ENCODE results near the gene ALOX5AP. TPM values are rescaled to one million over a fixed set of nuclear protein-coding genes. Genes with fewer than 3 reads are reported as not detected.

Gene ALOX5AP
- total RNA-seq, 1 experiment from 2014 or later, result 1.0 TPM

DNA sequence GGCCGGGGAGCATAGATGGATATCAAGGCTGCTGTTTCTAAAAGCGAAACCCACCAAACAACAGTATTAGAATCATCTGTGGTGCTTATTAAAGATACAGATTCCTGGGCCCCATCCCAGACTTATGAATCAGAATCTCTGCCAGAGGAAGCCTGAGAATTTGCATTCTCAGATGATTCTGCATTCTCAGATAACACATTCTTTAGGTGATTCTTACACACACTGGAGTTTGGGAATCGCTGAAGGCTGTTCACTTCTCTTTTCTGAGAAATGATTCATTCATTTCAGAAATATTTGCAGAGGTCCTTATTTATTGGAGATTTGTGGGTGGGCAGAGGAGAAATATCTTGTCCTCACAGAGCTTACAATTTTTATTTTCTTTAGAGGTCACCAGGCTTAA is 24.4 kb downstream of the ALOX5AP start:
- no peak for DNase-seq (ENCODE audit: low read depth)

DNA sequence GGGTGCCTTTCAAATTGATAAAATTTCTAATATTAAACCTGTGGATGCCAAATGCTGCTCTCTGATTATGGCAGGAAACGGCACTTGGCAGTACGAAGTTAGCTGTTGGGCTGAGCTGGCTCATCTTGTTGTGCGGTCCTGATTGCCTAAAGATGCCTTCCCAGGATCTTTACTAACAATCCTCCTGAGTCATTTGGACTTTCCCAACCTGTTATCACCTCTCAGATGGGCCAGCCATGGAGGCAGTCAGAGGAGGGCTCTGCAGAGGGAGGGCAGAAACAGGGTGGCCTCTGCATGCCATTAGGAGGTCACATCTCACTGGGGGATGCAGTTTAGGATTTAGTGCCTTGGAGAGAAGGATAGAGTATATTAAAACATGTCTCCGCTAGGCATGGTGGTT is 27.3 kb downstream of the ALOX5AP start:
- DNase-seq (ENCODE audit: low read depth), result no peak

DNA sequence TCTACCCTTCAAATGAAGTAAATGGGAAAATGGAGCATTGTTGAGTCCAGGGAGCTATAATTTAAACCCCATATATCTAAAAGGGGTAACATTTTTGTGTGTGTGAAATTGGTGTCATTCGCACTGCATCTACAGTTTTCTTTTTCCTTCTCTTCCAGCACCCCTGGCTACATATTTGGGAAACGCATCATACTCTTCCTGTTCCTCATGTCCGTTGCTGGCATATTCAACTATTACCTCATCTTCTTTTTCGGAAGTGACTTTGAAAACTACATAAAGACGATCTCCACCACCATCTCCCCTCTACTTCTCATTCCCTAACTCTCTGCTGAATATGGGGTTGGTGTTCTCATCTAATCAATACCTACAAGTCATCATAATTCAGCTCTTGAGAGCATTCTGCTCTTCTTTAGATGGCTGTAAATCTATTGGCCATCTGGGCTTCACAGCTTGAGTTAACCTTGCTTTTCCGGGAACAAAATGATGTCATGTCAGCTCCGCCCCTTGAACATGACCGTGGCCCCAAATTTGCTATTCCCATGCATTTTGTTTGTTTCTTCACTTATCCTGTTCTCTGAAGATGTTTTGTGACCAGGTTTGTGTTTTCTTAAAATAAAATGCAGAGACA is 28.6 kb downstream of the ALOX5AP start:
- DNase-seq (ENCODE audit: low read depth), result peak; percentile 37

GRCh38 chr13:30766231-30766630 is 30.9 kb downstream of the ALOX5AP start:
- DNase-seq (ENCODE audit: low read depth), result no peak

- no peak for DNase-seq (ENCODE audit: low read depth)
Measured at GRCh38 chr13:30770929-30771328, 35.6 kb downstream of the ALOX5AP start.

- DNase-seq (ENCODE audit: low read depth), result no peak
Measured at GRCh38 chr13:30773561-30773960, 38.2 kb downstream of the ALOX5AP start.

- DNase-seq (ENCODE audit: low read depth), result no peak
Measured at GRCh38 chr13:30774214-30774730, 38.9 kb downstream of the ALOX5AP start.

- no peak for DNase-seq (ENCODE audit: low read depth)
Measured at GRCh38 chr13:30776661-30777060, 41.3 kb downstream of the ALOX5AP start.

GRCh38 chr13:30779016-30779415 is 43.7 kb downstream of the ALOX5AP start:
- DNase-seq (ENCODE audit: low read depth), result no peak

DNA sequence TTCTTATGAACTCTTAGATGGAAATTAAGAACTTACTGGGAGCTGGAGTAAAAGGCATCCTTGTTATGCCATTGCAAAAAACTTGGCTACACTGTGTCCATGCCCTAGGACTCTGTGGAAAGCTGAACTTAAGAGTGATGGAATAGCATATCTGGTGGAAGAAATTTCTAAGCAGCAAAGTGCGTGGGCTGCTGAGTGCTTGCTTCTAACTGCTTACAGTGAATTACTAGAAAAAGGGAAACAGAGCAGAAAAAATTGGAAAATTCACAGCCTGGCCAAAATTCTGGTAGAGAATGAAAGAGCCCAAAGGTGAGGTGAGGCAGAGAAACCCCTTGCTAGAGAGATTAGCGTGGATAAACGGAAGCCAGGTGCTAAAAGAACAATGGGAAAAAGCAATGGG is 44.3 kb downstream of the ALOX5AP start:
- no peak for DNase-seq (ENCODE audit: low read depth)

DNA sequence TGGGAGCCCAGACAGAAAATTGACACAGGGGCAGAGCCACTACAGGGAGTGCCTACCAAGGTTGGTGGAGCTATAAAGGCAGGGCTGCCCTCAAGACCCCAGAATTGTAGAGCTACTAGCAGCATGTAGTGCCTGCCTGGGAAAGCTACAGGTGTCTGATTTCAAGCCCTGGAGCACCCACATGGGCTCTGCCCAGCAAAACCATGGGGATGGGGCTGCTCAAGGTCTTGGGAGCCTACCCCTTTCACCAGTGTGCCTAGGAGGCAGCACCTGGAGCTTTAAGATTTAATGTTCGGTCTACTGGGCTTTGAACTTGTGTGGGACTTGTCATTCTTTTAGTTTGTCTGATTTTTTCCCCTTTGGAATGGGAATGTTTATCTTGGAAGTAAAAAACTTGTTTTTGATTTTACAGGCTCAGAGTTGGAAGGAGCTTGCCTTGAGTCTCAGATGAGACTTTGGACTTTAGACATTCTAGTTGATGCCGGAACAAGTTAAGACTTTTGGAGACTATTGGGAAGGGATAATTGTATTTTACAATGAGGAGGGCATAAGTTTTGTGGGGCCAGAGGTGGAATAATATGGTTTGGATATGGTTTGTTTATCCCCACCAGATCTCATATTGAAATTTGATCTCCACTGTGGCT is 45.1 kb downstream of the ALOX5AP start:
- DNase-seq (ENCODE audit: low read depth), result no peak

GRCh38 chr13:30785191-30785850 is 50.0 kb downstream of the ALOX5AP start:
- no peak for DNase-seq (ENCODE audit: low read depth)

GRCh38 chr13:30786648-30787047 is 51.3 kb downstream of the ALOX5AP start:
- DNase-seq (ENCODE audit: low read depth), result no peak

DNA sequence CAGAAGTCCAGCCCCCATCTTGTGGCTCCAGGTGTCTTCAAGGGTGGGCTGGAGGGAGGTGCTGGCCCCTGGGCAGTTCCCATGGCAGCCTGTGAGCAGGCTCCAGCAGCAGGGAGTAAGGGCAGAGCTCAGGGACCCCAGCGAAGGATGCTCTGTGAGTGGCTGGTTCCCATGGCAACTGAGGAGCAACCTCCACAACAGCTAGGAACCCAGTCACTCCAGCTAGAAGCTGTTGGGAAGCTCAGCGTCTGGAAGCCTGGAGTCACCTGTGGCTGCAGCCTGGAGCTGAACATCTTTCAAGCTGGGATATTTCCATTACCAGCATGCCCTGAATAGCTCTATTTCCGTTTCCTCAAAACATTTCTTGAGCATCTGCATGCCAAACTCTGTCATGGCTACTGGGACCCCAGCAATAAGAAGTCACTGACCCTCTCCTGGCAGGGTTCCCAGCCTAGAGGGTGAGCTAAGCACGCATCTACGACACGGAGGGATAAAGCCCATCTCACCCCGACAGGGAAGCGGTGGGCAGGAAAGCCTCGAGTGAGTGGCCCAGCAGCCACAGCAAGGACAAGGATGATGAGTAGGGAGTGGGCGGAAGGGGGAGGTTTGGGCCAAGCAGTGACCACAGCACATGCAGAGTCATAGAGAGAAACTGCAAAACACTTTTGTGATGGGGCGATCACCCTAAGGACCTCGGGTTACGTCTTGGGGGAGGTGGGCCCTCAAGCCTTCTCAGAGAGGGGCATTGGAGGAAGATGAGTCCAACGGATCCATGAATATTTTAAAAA is 52.6 kb downstream of the ALOX5AP start:
- no peak for DNase-seq (ENCODE audit: low read depth)

DNA sequence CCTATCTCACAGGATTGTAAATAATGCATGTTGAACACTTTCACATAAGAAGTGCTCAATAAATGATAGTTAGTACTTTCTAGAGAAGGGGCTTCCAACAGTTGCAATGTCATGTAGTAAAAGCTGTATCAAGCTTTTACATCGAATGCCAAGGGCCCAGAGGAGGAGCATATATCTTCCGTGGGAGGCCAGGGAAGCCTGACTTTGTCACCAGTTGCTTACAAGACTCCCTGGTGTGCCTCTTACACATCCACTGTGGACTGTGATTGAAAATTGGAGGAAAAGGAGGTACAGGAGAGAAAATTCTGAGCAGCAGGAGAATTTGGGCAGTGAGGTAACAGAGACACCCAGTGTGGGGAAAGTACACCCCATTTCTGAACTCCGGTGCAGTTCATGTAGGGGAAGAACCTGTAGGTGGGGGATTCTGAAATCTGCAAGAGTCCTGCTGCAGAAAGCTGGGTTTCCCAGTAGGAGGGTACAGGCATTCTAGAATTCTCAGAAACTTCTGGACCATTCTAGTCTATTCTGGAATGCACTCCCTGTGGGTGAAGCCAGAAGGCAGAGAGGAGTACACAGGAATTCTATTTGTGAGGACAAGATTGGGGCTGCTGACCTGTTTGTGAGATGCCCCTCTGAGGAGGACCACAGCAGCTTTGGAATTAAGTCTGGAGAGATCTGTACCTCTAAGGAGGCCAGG is 54.0 kb downstream of the ALOX5AP start:
- no peak for DNase-seq (ENCODE audit: low read depth)

- no peak for DNase-seq (ENCODE audit: low read depth)
Measured at GRCh38 chr13:30790592-30790991, 55.2 kb downstream of the ALOX5AP start.

DNA sequence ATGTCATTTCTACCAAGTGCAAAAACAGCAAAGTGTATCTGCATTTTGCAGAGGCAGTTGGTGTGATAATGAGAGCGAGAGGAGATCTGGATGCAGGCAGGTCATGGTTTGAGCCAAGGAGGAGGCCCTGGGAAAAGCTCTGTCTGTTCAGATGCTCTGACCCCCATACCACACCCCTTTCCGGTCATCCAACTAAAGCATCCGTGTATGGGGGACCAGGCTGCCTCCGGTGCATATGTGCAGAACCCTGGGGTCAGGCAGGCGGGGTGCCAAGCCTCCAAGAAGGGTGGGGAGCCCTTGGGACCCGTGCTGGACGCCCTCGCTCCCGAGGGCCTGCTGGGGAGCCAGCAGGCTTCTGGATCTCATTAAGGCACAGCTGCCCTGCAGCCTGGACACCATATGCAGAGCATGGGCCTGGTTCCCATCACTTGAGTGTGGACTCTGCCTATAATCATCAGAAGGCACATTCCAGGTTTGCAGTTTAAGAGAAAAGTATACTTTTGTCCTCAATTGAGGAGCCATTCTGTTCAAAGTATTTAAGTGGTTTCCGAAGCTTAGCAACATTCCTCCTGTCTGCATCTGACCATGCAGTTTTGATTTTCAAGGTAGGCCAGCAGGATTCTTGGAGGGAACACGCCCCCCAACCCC is 56.1 kb downstream of the ALOX5AP start:
- DNase-seq (ENCODE audit: low read depth), result no peak

DNA sequence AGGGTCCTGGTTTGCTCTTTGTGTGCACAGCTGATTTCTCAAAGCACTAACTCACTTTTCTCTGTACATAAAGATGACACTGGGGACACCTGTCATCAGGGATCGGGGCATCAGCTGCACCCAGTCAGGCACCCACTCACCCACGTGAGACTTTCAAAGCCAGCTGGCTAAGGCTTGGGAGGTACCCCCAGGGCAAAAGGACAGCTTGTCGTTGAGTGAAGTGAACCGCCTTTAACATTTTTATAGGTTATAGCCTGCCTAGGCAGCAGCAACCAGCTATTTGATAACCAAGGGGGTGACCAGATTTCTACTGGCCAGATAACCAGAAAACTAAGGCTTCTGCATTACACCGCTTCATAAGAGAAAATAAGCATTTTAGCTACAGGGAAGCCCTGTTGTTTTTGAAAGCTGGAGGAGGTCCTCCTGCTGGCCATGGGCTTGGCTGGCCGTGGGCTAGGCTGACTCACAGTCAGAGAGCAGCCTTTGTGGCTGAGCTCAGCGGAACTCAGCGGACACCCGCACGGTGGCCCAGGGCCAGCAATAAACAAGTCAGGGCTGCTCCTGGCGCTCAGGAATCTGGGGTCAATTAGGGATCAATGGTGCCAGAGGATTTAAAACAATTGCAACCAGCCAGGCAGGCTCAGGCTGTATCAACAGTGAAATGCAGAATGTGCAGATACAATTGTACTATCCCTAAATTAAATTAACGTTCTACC is 57.1 kb downstream of the ALOX5AP start:
- peak; percentile 92 for DNase-seq (ENCODE audit: low read depth)

DNA sequence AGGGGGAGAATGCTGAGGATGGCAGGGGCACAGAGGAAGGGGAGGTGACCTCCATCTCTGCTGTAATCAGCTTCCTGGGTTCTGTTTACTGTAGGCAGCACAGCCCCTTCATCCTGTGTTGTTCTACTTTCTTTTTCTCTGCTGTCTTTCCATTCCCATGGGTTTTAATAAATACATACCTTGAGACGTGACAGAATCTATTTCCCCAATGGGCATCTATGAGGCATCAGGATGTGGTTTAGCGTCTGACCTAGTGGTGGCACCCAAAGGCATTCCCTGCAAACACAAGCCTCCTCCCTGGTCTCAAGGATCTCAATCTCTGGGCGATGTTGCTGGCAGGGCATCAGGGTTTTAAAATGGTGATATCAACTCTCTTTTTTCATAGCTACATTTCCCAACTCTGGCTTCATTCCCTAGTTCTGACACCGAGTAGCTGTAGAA is 60.8 kb downstream of the ALOX5AP start:
- peak; percentile 93 for DNase-seq (ENCODE audit: low read depth)
